NT2/D1 (cell line): ENCODE measurements around the gene PATL2.

Experiments used
- YY1 ChIP-seq: IDR thresholded peaks from 2 replicates; pipeline ENCODE4 v1.6.1; 2011; ENCODE audit not compliant: insufficient read length, insufficient read depth
- ZNF274 ChIP-seq: IDR thresholded peaks from 2 replicates; pipeline ENCODE4 v1.6.1; 2011; ENCODE audit warnings: mild to moderate bottlenecking, low read depth, low read length

DNA sequence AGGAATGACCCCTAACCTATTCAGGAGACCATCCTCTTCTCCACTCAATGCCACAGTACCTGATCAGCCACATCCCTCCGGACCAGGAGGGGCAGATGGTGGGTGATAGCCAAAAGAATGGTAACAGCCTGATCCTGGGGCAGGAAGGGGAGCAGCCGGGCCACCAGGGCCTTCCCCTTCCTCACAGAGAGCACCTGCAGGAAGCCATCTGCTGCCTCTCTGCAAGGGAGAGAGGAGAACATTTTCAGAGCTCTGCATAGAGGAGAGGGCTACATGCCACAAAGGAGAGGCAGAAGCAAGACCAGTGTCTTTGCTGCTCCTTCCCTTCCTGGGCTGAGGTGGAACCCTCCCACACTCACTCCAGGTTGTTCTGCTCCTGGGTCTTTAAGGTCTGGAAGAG is 42.2 kb downstream of the PATL2 start:
- TF ChIP-seq YY1, result no peak
- TF ChIP-seq ZNF274, result no peak
